OCI-LY1 (cell line): ENCODE results near the gene MOV10.

Source experiments
- H2AFZ ChIP-seq: fragments of 200-600 bp; sonication (generic), shearing (Covaris generic); 2 replicates; pipeline ENCODE4 v1.6.0; 2014; ENCODE audit warnings: antibody characterized with exemption, mild to moderate bottlenecking, low read length
- H3F3A ChIP-seq: fragments of 200-600 bp; sonication (generic), shearing (Covaris generic); 2 replicates; pipeline ENCODE4 v1.6.0; 2014; ENCODE audit warnings: mild to moderate bottlenecking, antibody characterized with exemption, low read length, moderate library complexity; ENCODE audit not compliant: insufficient read depth
- H3K27ac ChIP-seq: fragments of 200-600 bp; sonication (generic); 2 replicates; pipeline ENCODE4 v1.5.1; 2014; ENCODE audit warnings: low read length, mixed run types, mild to moderate bottlenecking, low read depth; ENCODE audit not compliant: poor library complexity, severe bottlenecking
- H3K27me3 ChIP-seq: fragments of 200-600 bp; sonication (generic); 2 replicates; pipeline ENCODE4 v1.6.0; 2014; ENCODE audit warnings: antibody characterized with exemption, mild to moderate bottlenecking, low read length, moderate library complexity; ENCODE audit not compliant: insufficient read depth
- H3K36me3 ChIP-seq: fragments of 200-600 bp; sonication (generic); 2 replicates; pipeline ENCODE4 v1.6.1; 2014; ENCODE audit warnings: mild to moderate bottlenecking, antibody characterized with exemption, low read length, moderate library complexity, mixed read lengths; ENCODE audit not compliant: insufficient read depth
- H3K4me1 ChIP-seq: fragments of 200-600 bp; sonication (generic); 2 replicates; pipeline ENCODE4 v1.5.1; 2014; ENCODE audit warnings: mild to moderate bottlenecking, low read length, moderate library complexity; ENCODE audit not compliant: insufficient read depth, severe bottlenecking
- H3K4me2 ChIP-seq: fragments of 200-600 bp; sonication (generic), shearing (Covaris generic); 2 replicates; pipeline ENCODE4 v1.6.1; 2014; ENCODE audit warnings: low read length
- H3K4me3 ChIP-seq: fragments of 200-600 bp; sonication (generic); 2 replicates; pipeline ENCODE4 v1.5.1; 2014; ENCODE audit warnings: low read length, low read depth, mild to moderate bottlenecking, mixed read lengths; ENCODE audit not compliant: poor library complexity, severe bottlenecking
- H3K79me2 ChIP-seq: fragments of 200-600 bp; shearing (Covaris generic); 2 replicates; pipeline ENCODE4 v1.6.1; 2016; ENCODE audit warnings: mixed run types, low read length, mixed read lengths; ENCODE audit not compliant: insufficient read depth
- H3K9ac ChIP-seq: fragments of 200-600 bp; sonication (generic), shearing (Covaris generic); 2 replicates; pipeline ENCODE4 v1.6.1; 2014; ENCODE audit warnings: mild to moderate bottlenecking, low read length, mixed read lengths
- H3K9me2 ChIP-seq: fragments of 200-600 bp; sonication (generic), shearing (Covaris generic); 2 replicates; pipeline ENCODE4 v1.6.1; 2014; ENCODE audit warnings: low read depth, mild to moderate bottlenecking, low read length, mixed read lengths
- H3K9me3 ChIP-seq: fragments of 200-600 bp; shearing (Covaris generic); 2 replicates; pipeline ENCODE4 v1.6.1; 2014; ENCODE audit warnings: low read length, mixed read lengths
- H4K20me1 ChIP-seq: fragments of 200-600 bp; sonication (generic), shearing (Covaris generic); 2 replicates; pipeline ENCODE4 v1.6.0; 2016; ENCODE audit warnings: mild to moderate bottlenecking, low read length; ENCODE audit not compliant: insufficient read depth
- CTCF ChIP-seq: fragments of 200-600 bp; sonication (generic), shearing (Covaris generic); IDR thresholded peaks from 2 replicates; pipeline ENCODE4 v1.5.1; 2017; ENCODE audit warnings: mild to moderate bottlenecking, antibody characterized with exemption, low read length, moderate library complexity, mixed read lengths
- EZH2 ChIP-seq: fragments of 200-600 bp; sonication (generic), shearing (Covaris generic); IDR thresholded peaks from 2 replicates; pipeline ENCODE4 v1.8.0; 2017; ENCODE audit warnings: borderline replicate concordance, mixed run types, mild to moderate bottlenecking, antibody characterized with exemption, low read length, moderate library complexity, mixed read lengths

MOV10 gene

GRCh38 chr1:112701227-112702066, 27.0 kb downstream of the MOV10 start:
- Histone ChIP-seq H3K9me3 (no peaks in the 10 kb centered on the region), H3K4me1 (peaks cover 30% of the 10 kb centered on the region), H3K9me2 (no peaks in the 10 kb centered on the region), H3K4me2 (no peak overlapping the region), H4K20me1 (no peaks in the 10 kb centered on the region), H3K27me3 (no peaks in the 10 kb centered on the region), H3K79me2 (no peaks in the 10 kb centered on the region), H2AFZ (no peak overlapping the region), H3K9ac (no peak overlapping the region), H3K4me3 (no peak overlapping the region), H3K36me3 (peaks cover 6% of the 10 kb centered on the region; the same call in 1 of the 2 replicates), H3K27ac (no peak overlapping the region), H3F3A (no peaks in the 10 kb centered on the region)
- TF ChIP-seq EZH2 (no peak), CTCF (no peak)

GRCh38 chr1:112702067-112702395, 27.6 kb downstream of the MOV10 start:
- Histone ChIP-seq H3K4me2 (no peak overlapping the region), H4K20me1 (no peaks in the 10 kb centered on the region), H3K36me3 (peaks cover 6% of the 10 kb centered on the region; the same call in 1 of the 2 replicates), H3K79me2 (no peaks in the 10 kb centered on the region), H3K4me3 (no peak overlapping the region), H3K9ac (no peak overlapping the region), H3K27me3 (no peaks in the 10 kb centered on the region), H3K9me2 (no peaks in the 10 kb centered on the region), H3K4me1 (peaks cover 33% of the 10 kb centered on the region), H3K27ac (no peak overlapping the region), H2AFZ (no peak overlapping the region), H3K9me3 (no peaks in the 10 kb centered on the region), H3F3A (no peaks in the 10 kb centered on the region)
- TF ChIP-seq EZH2 (no peak), CTCF (no peak)

- Histone ChIP-seq H3K4me1 (peaks cover 36% of the 10 kb centered on the region), H3F3A (no peaks in the 10 kb centered on the region), H2AFZ (no peak overlapping the region), H3K79me2 (no peaks in the 10 kb centered on the region), H3K9me3 (no peaks in the 10 kb centered on the region), H3K4me3 (no peak overlapping the region), H3K36me3 (peaks cover 5% of the 10 kb centered on the region; the same call in 1 of the 2 replicates), H3K9me2 (no peaks in the 10 kb centered on the region), H3K4me2 (no peak overlapping the region), H3K9ac (no peak overlapping the region), H3K27ac (no peak overlapping the region), H3K27me3 (no peaks in the 10 kb centered on the region), H4K20me1 (no peaks in the 10 kb centered on the region)
- TF ChIP-seq EZH2 (no peak), CTCF (no peak)
Measured at GRCh38 chr1:112702420-112703261, 28.2 kb downstream of the MOV10 start.
